Central memory CD8-positive, alpha-beta T cell (primary cell): ENCODE measurements around the gene RRAD.
A peak's percentile ranks its signal among the peaks of the same experiment; 100 is the strongest.

Source experiments
- ATAC-seq: fragments of 150-1000 bp; cut with Tn5 transposase; replicated peaks from 2 replicates; pipeline ENCODE4 v1.10.0; 2022; ENCODE audit warnings: mild to moderate bottlenecking, moderate FRiP score, moderate number of reproducible peaks; ENCODE audit not compliant: poor library complexity, severe bottlenecking; ENCODE audit errors: extremely low read depth
- DNase-seq, 2 donors: peaks; one replicate each; pipeline ENCODE4 v3.0.0; 2021; ENCODE audit warnings: low spot score in 2 of 2
- H3K27ac Mint-ChIP-seq: one replicate; pipeline ENCODE4 v1.8.0; 2022; ENCODE audit warnings: low read depth, mild to moderate bottlenecking, moderate library complexity, mixed read lengths
- H3K27me3 Mint-ChIP-seq: one replicate; pipeline ENCODE4 v1.8.0; 2022; ENCODE audit warnings: mixed read lengths
- H3K36me3 Mint-ChIP-seq: one replicate; pipeline ENCODE4 v1.8.0; 2022; ENCODE audit warnings: mild to moderate bottlenecking, moderate library complexity, mixed read lengths; ENCODE audit not compliant: insufficient read depth
- H3K4me1 Mint-ChIP-seq: one replicate; pipeline ENCODE4 v1.8.0; 2022; ENCODE audit warnings: mixed read lengths
- H3K4me3 Mint-ChIP-seq: one replicate; pipeline ENCODE4 v1.8.0; 2022; ENCODE audit warnings: mild to moderate bottlenecking, moderate library complexity, mixed read lengths
- H3K9me3 Mint-ChIP-seq: one replicate; pipeline ENCODE4 v1.8.0; 2022; ENCODE audit warnings: mixed read lengths

Gene RRAD

DNA sequence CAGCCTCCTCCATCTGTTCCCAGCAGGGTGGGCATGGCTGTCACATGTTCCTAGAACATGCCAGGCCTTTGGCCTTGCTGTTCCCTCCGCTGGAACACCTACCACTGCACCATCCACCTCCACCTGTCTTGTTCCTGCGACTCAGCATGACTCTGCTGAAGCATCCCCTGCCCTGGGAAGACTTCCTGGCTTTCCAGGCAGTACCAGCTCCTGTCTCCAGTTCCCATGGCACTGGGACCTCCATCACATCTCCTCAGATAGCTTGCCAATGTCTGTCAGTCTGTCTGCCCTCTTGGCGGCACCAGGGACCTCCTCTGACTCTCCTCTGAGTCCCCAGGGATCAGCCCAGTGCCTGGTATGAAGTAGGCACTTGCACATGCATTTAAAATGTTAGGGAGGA is 29.3 kb downstream of the RRAD start:
- ATAC-seq: no peak
- DNase-seq: no peak
- Mint-ChIP-seq H3K27ac (peak overlapping the region; percentile 50), H3K4me1 (peaks cover 8% of the 10 kb centered on the region), H3K27me3 (no peaks in the 10 kb centered on the region), H3K36me3 (peaks cover 3% of the 10 kb centered on the region), H3K4me3 (no peak overlapping the region), H3K9me3 (no peaks in the 10 kb centered on the region)

- H3K4me3 Mint-ChIP-seq: no peak overlapping the region
- no peaks in the 10 kb centered on the region for H3K27me3 Mint-ChIP-seq
- no peak for DNase-seq
- H3K27ac Mint-ChIP-seq: no peak overlapping the region
- peaks cover 5% of the 10 kb centered on the region for H3K36me3 Mint-ChIP-seq
- H3K4me1 Mint-ChIP-seq: peaks cover 8% of the 10 kb centered on the region
- ATAC-seq: no peak
- no peaks in the 10 kb centered on the region for H3K9me3 Mint-ChIP-seq
These were observed 29.7 kb downstream of the RRAD start for GRCh38 chr16:66895689-66895979.

DNA sequence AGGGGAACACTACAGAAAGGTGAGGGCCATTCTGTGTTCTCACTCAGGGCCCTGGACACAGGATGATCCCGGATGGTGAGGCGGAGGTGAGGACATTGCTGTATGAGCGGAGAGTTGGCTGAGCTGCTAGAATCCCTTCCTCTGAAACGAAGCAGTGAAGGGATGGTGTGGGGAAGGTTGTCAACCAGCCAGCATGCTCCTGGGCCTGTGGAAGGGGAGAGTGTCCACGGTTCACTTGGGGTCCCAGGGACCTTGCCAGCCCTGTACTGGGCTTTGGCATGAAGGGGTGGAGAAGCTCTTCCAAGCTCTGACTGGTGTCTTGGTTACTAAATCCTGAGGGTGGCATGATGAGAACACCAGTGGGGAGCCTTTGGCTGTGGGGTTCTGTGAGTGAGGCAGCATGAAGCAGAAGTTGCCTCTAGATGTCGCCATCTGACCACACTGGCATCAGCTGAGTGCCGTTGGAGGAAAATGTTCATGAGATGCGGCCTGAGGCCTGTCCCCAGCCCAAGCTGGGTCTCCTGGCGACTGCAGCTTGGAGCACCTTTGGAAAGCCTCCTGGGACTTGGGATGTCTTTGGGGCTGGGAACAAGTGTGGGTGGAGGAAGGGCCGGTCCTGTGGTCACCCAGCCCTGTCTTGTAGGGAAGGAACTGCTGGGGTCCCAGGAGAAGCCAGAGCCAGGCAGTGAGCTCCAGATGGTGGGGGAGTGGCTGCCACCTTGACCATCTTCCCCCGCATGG is 30.2 kb downstream of the RRAD start:
- ATAC-seq (peak; percentile 65), DNase-seq (peak in 1 of 2 donors; percentile 23)
- Mint-ChIP-seq H3K4me1 (peaks cover 8% of the 10 kb centered on the region), H3K27ac (no peak overlapping the region), H3K9me3 (no peaks in the 10 kb centered on the region), H3K36me3 (peaks cover 5% of the 10 kb centered on the region), H3K27me3 (no peaks in the 10 kb centered on the region), H3K4me3 (no peak overlapping the region)

GRCh38 chr16:66894055-66894454 is 31.3 kb downstream of the RRAD start:
- Mint-ChIP-seq H3K27ac (peak overlapping the region; percentile 77), H3K27me3 (no peaks in the 10 kb centered on the region), H3K4me1 (peaks cover 8% of the 10 kb centered on the region), H3K4me3 (no peak overlapping the region), H3K36me3 (peaks cover 5% of the 10 kb centered on the region), H3K9me3 (no peaks in the 10 kb centered on the region)
- ATAC-seq (no peak), DNase-seq (no peak)

- no peak overlapping the region for H3K4me3 Mint-ChIP-seq
- no peak for DNase-seq
- H3K27ac Mint-ChIP-seq: no peak overlapping the region
- H3K4me1 Mint-ChIP-seq: peaks cover 8% of the 10 kb centered on the region
- H3K9me3 Mint-ChIP-seq: no peaks in the 10 kb centered on the region
- no peaks in the 10 kb centered on the region for H3K27me3 Mint-ChIP-seq
- H3K36me3 Mint-ChIP-seq: peaks cover 12% of the 10 kb centered on the region
- no peak for ATAC-seq
These were observed 33.5 kb downstream of the RRAD start for GRCh38 chr16:66891797-66892196.

- DNase-seq (no peak), ATAC-seq (no peak)
- Mint-ChIP-seq H3K4me1 (peaks cover 8% of the 10 kb centered on the region), H3K27me3 (no peaks in the 10 kb centered on the region), H3K9me3 (no peaks in the 10 kb centered on the region), H3K27ac (no peak overlapping the region), H3K36me3 (peaks cover 16% of the 10 kb centered on the region), H3K4me3 (no peak overlapping the region)
These were observed 34.0 kb downstream of the RRAD start for GRCh38 chr16:66891360-66891759.

DNA sequence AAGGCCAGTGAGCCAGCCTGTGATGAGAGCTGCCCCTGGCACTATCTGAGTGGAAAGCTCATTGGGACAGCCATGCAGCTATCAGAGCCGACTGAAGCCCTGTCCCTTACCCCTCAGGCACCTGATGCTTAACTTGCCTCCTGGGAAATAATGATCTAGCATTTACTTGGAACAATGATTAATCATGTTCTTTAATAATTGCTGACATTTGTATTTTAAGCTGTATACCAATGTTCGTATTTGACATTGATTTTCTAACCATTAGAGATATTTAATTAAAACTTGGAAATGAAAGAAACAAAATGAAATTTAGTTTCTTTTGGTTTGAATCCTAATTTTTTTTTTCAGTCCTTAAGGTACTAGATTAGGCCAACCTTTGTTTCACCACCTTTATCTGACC is 34.5 kb downstream of the RRAD start:
- Mint-ChIP-seq H3K4me1 (peaks cover 8% of the 10 kb centered on the region), H3K4me3 (no peak overlapping the region), H3K27me3 (no peaks in the 10 kb centered on the region), H3K27ac (no peak overlapping the region), H3K9me3 (no peaks in the 10 kb centered on the region), H3K36me3 (peaks cover 20% of the 10 kb centered on the region)
- DNase-seq (no peak), ATAC-seq (no peak)

GRCh38 chr16:66889622-66890021 is 35.7 kb downstream of the RRAD start:
- Mint-ChIP-seq H3K36me3 (peaks cover 29% of the 10 kb centered on the region), H3K27me3 (no peaks in the 10 kb centered on the region), H3K9me3 (no peaks in the 10 kb centered on the region), H3K4me3 (no peak overlapping the region), H3K27ac (no peak overlapping the region), H3K4me1 (peaks cover 7% of the 10 kb centered on the region)
- ATAC-seq (no peak), DNase-seq (no peak)

- H3K9me3 Mint-ChIP-seq: no peaks in the 10 kb centered on the region
- peaks cover 6% of the 10 kb centered on the region for H3K4me1 Mint-ChIP-seq
- DNase-seq: no peak
- H3K4me3 Mint-ChIP-seq: no peak overlapping the region
- ATAC-seq: no peak
- H3K36me3 Mint-ChIP-seq: peaks cover 33% of the 10 kb centered on the region
- no peaks in the 10 kb centered on the region for H3K27me3 Mint-ChIP-seq
- no peak overlapping the region for H3K27ac Mint-ChIP-seq
These were observed 36.4 kb downstream of the RRAD start for GRCh38 chr16:66888647-66889615.

- Mint-ChIP-seq H3K36me3 (peaks cover 34% of the 10 kb centered on the region), H3K4me3 (no peak overlapping the region), H3K27me3 (no peaks in the 10 kb centered on the region), H3K27ac (no peak overlapping the region), H3K4me1 (peaks cover 13% of the 10 kb centered on the region), H3K9me3 (no peaks in the 10 kb centered on the region)
- DNase-seq (no peak), ATAC-seq (no peak)
These were observed 38.4 kb downstream of the RRAD start for GRCh38 chr16:66886914-66887313.

GRCh38 chr16:66886321-66886720 is 39.0 kb downstream of the RRAD start:
- H3K4me1 Mint-ChIP-seq: peaks cover 15% of the 10 kb centered on the region
- DNase-seq (no peak), ATAC-seq (no peak)
- H3K27me3 Mint-ChIP-seq: no peaks in the 10 kb centered on the region
- H3K4me3 Mint-ChIP-seq: no peak overlapping the region
- H3K9me3 Mint-ChIP-seq: no peaks in the 10 kb centered on the region
- H3K27ac Mint-ChIP-seq: no peak overlapping the region
- H3K36me3 Mint-ChIP-seq: peaks cover 35% of the 10 kb centered on the region

GRCh38 chr16:66885491-66885890 is 39.8 kb downstream of the RRAD start:
- Mint-ChIP-seq H3K4me1 (peaks cover 17% of the 10 kb centered on the region), H3K9me3 (no peaks in the 10 kb centered on the region), H3K27ac (no peak overlapping the region), H3K4me3 (no peak overlapping the region), H3K36me3 (peaks cover 33% of the 10 kb centered on the region), H3K27me3 (no peaks in the 10 kb centered on the region)
- ATAC-seq (no peak), DNase-seq (no peak)

DNA sequence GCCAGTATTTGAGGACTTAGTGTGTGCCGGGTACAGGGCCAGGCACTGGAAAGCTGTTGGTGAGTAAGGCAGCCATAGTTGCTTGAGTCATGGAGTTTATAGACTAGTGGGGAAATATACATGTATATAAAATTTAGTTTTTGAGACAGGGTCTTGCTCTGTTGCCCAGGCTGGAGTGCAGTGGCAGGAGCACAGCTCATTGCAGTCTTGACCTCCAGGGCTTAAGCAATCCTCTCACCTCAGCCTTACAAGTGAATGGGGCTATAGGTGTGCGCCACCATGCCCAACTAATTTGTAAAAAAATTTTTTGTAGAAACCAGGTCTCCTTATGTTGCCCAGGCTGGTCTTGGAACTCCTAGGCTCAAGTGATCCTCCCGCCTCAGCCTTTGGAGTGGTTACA is 42.6 kb downstream of the RRAD start:
- no peak for DNase-seq
- H3K4me1 Mint-ChIP-seq: peaks cover 36% of the 10 kb centered on the region
- no peak overlapping the region for H3K4me3 Mint-ChIP-seq
- no peaks in the 10 kb centered on the region for H3K27me3 Mint-ChIP-seq
- ATAC-seq: no peak
- H3K27ac Mint-ChIP-seq: no peak overlapping the region
- H3K9me3 Mint-ChIP-seq: no peaks in the 10 kb centered on the region
- peaks cover 30% of the 10 kb centered on the region for H3K36me3 Mint-ChIP-seq
